ENCODE results near the gene DAO.

GRCh38 chr12:108846290-108846701, 33.6 kb upstream of the DAO start:
- no peak for TF ChIP-seq POLR2AphosphoS5 (IDR thresholded peaks at IDR 0.05)
- TF ChIP-seq, protein P1, sequence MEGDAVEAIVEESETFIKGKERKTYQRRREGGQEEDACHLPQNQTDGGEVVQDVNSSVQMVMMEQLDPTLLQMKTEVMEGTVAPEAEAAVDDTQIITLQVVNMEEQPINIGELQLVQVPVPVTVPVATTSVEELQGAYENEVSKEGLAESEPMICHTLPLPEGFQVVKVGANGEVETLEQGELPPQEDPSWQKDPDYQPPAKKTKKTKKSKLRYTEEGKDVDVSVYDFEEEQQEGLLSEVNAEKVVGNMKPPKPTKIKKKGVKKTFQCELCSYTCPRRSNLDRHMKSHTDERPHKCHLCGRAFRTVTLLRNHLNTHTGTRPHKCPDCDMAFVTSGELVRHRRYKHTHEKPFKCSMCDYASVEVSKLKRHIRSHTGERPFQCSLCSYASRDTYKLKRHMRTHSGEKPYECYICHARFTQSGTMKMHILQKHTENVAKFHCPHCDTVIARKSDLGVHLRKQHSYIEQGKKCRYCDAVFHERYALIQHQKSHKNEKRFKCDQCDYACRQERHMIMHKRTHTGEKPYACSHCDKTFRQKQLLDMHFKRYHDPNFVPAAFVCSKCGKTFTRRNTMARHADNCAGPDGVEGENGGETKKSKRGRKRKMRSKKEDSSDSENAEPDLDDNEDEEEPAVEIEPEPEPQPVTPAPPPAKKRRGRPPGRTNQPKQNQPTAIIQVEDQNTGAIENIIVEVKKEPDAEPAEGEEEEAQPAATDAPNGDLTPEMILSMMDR (IDR thresholded peaks at IDR 0.05; ENCODE audit: poor library complexity, severe bottlenecking) = no peak
- no peak for TF ChIP-seq RAD21 (conservative IDR thresholded peaks at IDR 0.05)
- no peak for TF ChIP-seq MXI1 (conservative IDR thresholded peaks at IDR 0.05; ENCODE audit: poor library complexity, severe bottlenecking)
- TF ChIP-seq, protein P2, sequence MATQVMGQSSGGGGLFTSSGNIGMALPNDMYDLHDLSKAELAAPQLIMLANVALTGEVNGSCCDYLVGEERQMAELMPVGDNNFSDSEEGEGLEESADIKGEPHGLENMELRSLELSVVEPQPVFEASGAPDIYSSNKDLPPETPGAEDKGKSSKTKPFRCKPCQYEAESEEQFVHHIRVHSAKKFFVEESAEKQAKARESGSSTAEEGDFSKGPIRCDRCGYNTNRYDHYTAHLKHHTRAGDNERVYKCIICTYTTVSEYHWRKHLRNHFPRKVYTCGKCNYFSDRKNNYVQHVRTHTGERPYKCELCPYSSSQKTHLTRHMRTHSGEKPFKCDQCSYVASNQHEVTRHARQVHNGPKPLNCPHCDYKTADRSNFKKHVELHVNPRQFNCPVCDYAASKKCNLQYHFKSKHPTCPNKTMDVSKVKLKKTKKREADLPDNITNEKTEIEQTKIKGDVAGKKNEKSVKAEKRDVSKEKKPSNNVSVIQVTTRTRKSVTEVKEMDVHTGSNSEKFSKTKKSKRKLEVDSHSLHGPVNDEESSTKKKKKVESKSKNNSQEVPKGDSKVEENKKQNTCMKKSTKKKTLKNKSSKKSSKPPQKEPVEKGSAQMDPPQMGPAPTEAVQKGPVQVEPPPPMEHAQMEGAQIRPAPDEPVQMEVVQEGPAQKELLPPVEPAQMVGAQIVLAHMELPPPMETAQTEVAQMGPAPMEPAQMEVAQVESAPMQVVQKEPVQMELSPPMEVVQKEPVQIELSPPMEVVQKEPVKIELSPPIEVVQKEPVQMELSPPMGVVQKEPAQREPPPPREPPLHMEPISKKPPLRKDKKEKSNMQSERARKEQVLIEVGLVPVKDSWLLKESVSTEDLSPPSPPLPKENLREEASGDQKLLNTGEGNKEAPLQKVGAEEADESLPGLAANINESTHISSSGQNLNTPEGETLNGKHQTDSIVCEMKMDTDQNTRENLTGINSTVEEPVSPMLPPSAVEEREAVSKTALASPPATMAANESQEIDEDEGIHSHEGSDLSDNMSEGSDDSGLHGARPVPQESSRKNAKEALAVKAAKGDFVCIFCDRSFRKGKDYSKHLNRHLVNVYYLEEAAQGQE (IDR thresholded peaks at IDR 0.05; ENCODE audit: borderline replicate concordance) = no peak
- no peak for TF ChIP-seq EZH2 (IDR thresholded peaks at IDR 0.05; ENCODE audit: borderline replicate concordance, insufficient read depth, low read length, poor library complexity, severe bottlenecking)
- TF ChIP-seq SMC3 (conservative IDR thresholded peaks at IDR 0.05; ENCODE audit: poor library complexity) = no peak
- no peak for TF ChIP-seq TAF1 (IDR thresholded peaks at IDR 0.05; ENCODE audit: low read depth)
- TF ChIP-seq EP300 (conservative IDR thresholded peaks at IDR 0.05; ENCODE audit: poor library complexity, severe bottlenecking) = no peak

Measured in neural cell (in vitro differentiated cells).